Osteoblast (primary cell): ENCODE data around the gene TACC2. TPM values are rescaled to one million over a fixed set of nuclear protein-coding genes. Genes with fewer than 3 reads are reported as not detected.

Experiments used
- DNase-seq: peaks from one replicate; pipeline ENCODE4 v3.0.0; 2011; ENCODE audit warnings: low spot score, mixed read lengths; ENCODE audit not compliant: insufficient read length; ENCODE audit errors: missing footprints
- H2AFZ ChIP-seq: 2 replicates; pipeline ENCODE4 v1.6.0; 2011; ENCODE audit warnings: mild to moderate bottlenecking, low read length
- H3K27ac ChIP-seq: 2 replicates; pipeline ENCODE4 v1.5.1; 2011; ENCODE audit warnings: mild to moderate bottlenecking, low read depth, low read length, moderate library complexity
- H3K27me3 ChIP-seq: 2 replicates; pipeline ENCODE4 v1.6.0; 2012; ENCODE audit warnings: mild to moderate bottlenecking, control low read depth, inconsistent platforms, low read length, moderate library complexity; ENCODE audit not compliant: insufficient read depth
- H3K36me3 ChIP-seq: 2 replicates; pipeline ENCODE4 v1.5.1; 2011; ENCODE audit warnings: mild to moderate bottlenecking, low read length, control low read depth, moderate library complexity; ENCODE audit not compliant: insufficient read depth
- H3K4me1 ChIP-seq: 2 replicates; pipeline ENCODE4 v1.5.1; 2011; ENCODE audit warnings: mild to moderate bottlenecking, low read length, control low read depth, moderate library complexity; ENCODE audit not compliant: insufficient read depth
- H3K4me2 ChIP-seq: 2 replicates; pipeline ENCODE4 v1.6.0; 2011; ENCODE audit warnings: mild to moderate bottlenecking, low read length; ENCODE audit not compliant: insufficient read depth
- H3K4me3 ChIP-seq: fragments of 200-600 bp; sonication (generic); 3 replicates; pipeline ENCODE4 v1.5.1; 2012; ENCODE audit warnings: mild to moderate bottlenecking, low read length, inconsistent platforms; ENCODE audit not compliant: insufficient read depth
- H3K79me2 ChIP-seq: 2 replicates; pipeline ENCODE4 v1.6.0; 2012; ENCODE audit warnings: mild to moderate bottlenecking, low read length, control low read depth, inconsistent platforms; ENCODE audit not compliant: insufficient read depth
- H3K9me3 ChIP-seq: 2 replicates; pipeline ENCODE4 v1.5.1; 2011; ENCODE audit warnings: low read depth, low read length, control low read depth
- H4K20me1 ChIP-seq: 2 replicates; pipeline ENCODE4 v1.6.0; 2012; ENCODE audit warnings: mild to moderate bottlenecking, low read length, control low read depth; ENCODE audit not compliant: insufficient read depth
- total RNA-seq: library from RNA; depleted of rRNA; stranded (reverse); fragments of >200 nt; gene quantifications from 2 replicates; pipeline ENCODE4 v1.2.3, GENCODE V29; 2012
- TF ChIP-seq, protein P1 (sequence below): IDR thresholded peaks from 2 replicates; pipeline ENCODE4 v1.5.1; 2011; ENCODE audit warnings: mild to moderate bottlenecking, low read depth, low read length, moderate library complexity; ENCODE audit errors: extremely low read depth

Gene TACC2
- total RNA-seq, 1 donor = 5.8 TPM

DNA sequence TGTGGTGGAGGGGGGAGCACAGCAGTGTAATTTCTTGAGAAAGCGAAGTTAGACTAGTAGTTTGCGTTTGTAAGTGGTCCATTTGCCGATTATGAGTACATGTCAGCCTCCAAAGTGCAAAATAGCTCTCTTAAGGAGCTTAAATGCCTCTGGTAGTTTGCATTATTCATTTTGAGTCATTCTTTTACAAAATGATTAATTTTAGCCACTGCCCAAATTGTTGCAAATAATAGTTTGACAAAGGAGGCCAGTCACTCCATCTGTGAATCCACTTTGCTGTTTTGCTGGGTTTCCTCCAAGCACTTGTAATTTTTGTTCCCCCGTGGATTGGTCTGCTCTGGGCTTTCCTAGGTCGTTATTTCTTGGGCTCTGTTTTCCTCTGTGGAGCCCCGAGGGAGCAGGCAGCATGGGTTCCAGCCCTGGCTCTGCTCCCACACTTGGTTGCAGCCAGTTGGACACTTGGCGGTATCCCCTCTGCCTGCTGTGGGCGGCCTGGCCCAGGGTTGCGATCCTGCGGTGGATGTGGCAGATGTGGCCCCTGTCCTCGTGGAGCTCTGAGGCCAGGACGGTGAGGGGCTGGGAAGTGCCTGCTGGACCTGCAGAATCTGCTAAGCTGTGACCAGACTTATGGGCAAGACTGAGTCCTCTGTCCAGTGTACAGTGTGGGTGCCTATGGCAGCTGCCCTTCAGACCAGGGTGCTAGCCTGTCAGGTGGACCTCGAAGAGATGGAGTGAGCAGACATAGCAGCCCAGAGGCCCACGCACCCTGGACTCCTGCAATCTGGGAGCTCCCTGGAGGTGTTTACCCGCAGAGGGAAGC, 153.1 kb downstream of the TACC2 start:
- Histone ChIP-seq H3K36me3 (no peaks in the 10 kb centered on the region), H3K27me3 (no peaks in the 10 kb centered on the region), H3K79me2 (peaks cover 4% of the 10 kb centered on the region), H3K4me1 (peaks cover 29% of the 10 kb centered on the region), H3K4me3 (peak overlapping the region; percentile 29), H4K20me1 (peaks cover 15% of the 10 kb centered on the region), H3K9me3 (no peaks in the 10 kb centered on the region), H3K27ac (peak overlapping the region; percentile 90), H2AFZ (no peak overlapping the region), H3K4me2 (peak overlapping the region; percentile 71)
- DNase-seq = peak; percentile 88
- TF ChIP-seq, protein P1, sequence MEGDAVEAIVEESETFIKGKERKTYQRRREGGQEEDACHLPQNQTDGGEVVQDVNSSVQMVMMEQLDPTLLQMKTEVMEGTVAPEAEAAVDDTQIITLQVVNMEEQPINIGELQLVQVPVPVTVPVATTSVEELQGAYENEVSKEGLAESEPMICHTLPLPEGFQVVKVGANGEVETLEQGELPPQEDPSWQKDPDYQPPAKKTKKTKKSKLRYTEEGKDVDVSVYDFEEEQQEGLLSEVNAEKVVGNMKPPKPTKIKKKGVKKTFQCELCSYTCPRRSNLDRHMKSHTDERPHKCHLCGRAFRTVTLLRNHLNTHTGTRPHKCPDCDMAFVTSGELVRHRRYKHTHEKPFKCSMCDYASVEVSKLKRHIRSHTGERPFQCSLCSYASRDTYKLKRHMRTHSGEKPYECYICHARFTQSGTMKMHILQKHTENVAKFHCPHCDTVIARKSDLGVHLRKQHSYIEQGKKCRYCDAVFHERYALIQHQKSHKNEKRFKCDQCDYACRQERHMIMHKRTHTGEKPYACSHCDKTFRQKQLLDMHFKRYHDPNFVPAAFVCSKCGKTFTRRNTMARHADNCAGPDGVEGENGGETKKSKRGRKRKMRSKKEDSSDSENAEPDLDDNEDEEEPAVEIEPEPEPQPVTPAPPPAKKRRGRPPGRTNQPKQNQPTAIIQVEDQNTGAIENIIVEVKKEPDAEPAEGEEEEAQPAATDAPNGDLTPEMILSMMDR = no peak

DNA sequence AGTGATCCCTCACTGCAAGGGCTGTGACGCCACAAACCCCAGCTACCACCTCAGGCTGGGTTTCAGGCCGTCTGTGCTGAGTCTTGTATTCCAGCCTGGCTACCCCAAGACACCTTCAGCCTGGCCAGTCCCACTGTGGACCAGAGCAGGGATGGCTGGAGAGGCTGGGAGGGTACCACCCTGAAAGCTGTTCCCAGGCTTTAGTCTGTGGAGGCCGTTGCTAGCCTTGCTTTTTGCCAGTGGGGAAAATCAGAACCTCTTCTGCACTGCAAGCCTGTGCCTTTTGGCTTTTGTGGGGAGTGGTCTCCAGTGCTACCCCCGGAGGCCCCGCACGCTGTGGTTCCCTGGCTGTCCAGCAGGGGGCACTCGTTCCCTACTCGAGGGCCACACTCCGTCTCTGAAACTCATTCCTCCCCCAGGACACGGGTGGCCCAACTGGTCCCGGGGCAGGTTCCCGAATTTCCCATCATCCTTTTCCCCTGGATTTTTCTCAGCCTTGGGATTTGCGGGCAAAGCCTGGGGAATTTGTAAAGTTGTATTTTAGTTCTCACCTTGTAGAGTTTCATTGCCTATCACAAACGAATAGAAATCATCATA, 153.8 kb downstream of the TACC2 start:
- peak overlapping the region; percentile 15 for H3K4me3 ChIP-seq
- H3K27ac ChIP-seq = peak overlapping the region; percentile 90
- H3K79me2 ChIP-seq = peaks cover 4% of the 10 kb centered on the region
- peaks cover 29% of the 10 kb centered on the region for H3K4me1 ChIP-seq
- no peaks in the 10 kb centered on the region for H3K27me3 ChIP-seq
- peaks cover 15% of the 10 kb centered on the region for H4K20me1 ChIP-seq
- H3K9me3 ChIP-seq = no peaks in the 10 kb centered on the region
- H2AFZ ChIP-seq = no peak overlapping the region
- no peaks in the 10 kb centered on the region for H3K36me3 ChIP-seq
- TF ChIP-seq, protein P1 = peak; percentile 86
- peak overlapping the region; percentile 71 for H3K4me2 ChIP-seq
- peak; percentile 80 for DNase-seq

DNA sequence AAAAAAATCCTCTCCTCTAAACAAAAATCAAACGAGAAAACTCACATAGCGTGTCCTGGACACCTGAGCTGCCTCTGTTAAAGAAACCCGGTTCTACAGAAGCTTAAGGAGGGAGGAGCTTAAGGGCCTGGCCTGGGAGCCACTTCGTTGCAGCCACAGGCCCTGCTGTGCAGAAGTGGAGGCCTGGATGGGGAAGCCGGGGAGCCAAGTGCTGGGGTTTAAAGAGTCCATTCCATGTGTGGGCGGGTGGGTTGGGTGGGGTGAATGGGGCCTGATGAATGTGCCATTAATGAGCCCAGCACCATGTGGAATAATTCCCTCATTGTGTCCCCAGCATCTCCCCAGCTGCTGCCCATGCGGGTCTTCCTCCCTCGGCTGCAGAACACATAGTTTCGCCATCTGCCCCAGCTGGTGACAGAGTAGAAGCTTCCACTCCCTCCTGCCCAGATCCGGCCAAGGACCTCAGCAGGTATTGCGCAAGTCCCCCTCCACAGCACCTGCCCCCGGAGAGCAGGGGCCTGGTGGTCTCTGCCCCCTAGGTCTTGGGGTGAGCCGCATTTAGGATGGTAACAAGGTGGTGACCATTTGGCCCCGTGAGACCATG, 154.4 kb downstream of the TACC2 start:
- no peak overlapping the region for H3K27ac ChIP-seq
- H4K20me1 ChIP-seq = peaks cover 15% of the 10 kb centered on the region
- no peak overlapping the region for H2AFZ ChIP-seq
- no peaks in the 10 kb centered on the region for H3K36me3 ChIP-seq
- TF ChIP-seq, protein P1 = no peak
- H3K4me2 ChIP-seq = no peak overlapping the region
- H3K4me1 ChIP-seq = peaks cover 30% of the 10 kb centered on the region
- no peak overlapping the region for H3K4me3 ChIP-seq
- DNase-seq = peak; percentile 11
- H3K79me2 ChIP-seq = peaks cover 4% of the 10 kb centered on the region
- H3K27me3 ChIP-seq = no peaks in the 10 kb centered on the region
- no peaks in the 10 kb centered on the region for H3K9me3 ChIP-seq

DNA sequence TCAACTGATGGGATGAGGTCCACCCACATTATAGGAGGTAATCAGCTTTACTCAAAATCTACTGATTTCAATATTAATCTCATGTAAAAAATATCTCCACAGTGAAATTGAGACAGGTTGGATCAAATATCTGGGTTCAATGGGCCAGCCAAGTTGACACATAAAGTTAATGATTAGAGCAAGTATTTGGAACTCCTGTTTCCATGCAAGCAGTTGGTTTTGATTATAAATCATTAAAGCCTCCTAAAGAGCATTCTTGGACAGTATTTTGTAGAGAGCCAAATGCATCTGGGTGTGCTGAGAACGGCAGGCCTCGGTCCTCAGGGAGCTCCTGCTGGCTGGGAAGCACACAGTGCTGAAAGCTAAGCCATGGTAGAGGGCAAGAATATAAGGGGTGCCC, 155.2 kb downstream of the TACC2 start:
- H3K36me3 ChIP-seq = no peaks in the 10 kb centered on the region
- H3K4me3 ChIP-seq = no peak overlapping the region
- no peak overlapping the region for H2AFZ ChIP-seq
- peaks cover 38% of the 10 kb centered on the region for H3K4me1 ChIP-seq
- H3K9me3 ChIP-seq = no peaks in the 10 kb centered on the region
- H4K20me1 ChIP-seq = peaks cover 15% of the 10 kb centered on the region
- peaks cover 4% of the 10 kb centered on the region for H3K79me2 ChIP-seq
- H3K27ac ChIP-seq = no peak overlapping the region
- TF ChIP-seq, protein P1 = no peak
- no peaks in the 10 kb centered on the region for H3K27me3 ChIP-seq
- no peak overlapping the region for H3K4me2 ChIP-seq
- no peak for DNase-seq
